OCI-LY7 (cell line): ENCODE measurements around the gene GM2A. TPM values are rescaled to one million over a fixed set of nuclear protein-coding genes. Genes with fewer than 3 reads are reported as not detected.

Experiments
- BruUV-seq: library from RNA; stranded (reverse); fragments of 400-500 nt; replicated peaks from 2 replicates; lab custom pipeline; 2021; lab: Mats Ljungman, UMichigan
- CTCF ChIA-PET: fragments of 300-600 bp; sonication (Branson Sonifier 250); formaldehyde crosslinking; loops from one replicate; lab custom pipeline; 2022; ENCODE audit warnings: antibody characterized with exemption; ENCODE audit not compliant: unreplicated experiment; lab: Charles Lee
- POLR2A ChIA-PET: fragments of 300-600 bp; sonication (Branson Sonifier 250); formaldehyde crosslinking; loops from one replicate; lab custom pipeline; 2022; ENCODE audit warnings: antibody characterized with exemption; lab: Charles Lee
- DNase-seq: peaks from one replicate; pipeline ENCODE4 v3.0.0-alpha.2; 2015; ENCODE audit warnings: low spot score
- H2AFZ ChIP-seq: fragments of 200-600 bp; sonication (generic), shearing (Covaris generic); 2 replicates; pipeline ENCODE4 v1.6.1; 2014; ENCODE audit warnings: mild to moderate bottlenecking, antibody characterized with exemption, low read length, moderate library complexity
- H3K27ac ChIP-seq: fragments of 200-600 bp; sonication (generic); 2 replicates; pipeline ENCODE4 v1.5.1; 2014; ENCODE audit warnings: mixed run types, low read depth, mild to moderate bottlenecking, moderate library complexity, low read length, inconsistent platforms; ENCODE audit not compliant: poor library complexity, severe bottlenecking
- H3K36me3 ChIP-seq: fragments of 200-600 bp; sonication (generic); 2 replicates; pipeline ENCODE4 v1.6.1; 2014; ENCODE audit warnings: mild to moderate bottlenecking, antibody characterized with exemption, low read length, moderate library complexity, mixed read lengths; ENCODE audit not compliant: insufficient read depth
- H3K4me1 ChIP-seq: fragments of 200-600 bp; sonication (generic); 2 replicates; pipeline ENCODE4 v1.5.1; 2014; ENCODE audit warnings: mild to moderate bottlenecking, low read length; ENCODE audit not compliant: insufficient read depth, poor library complexity, severe bottlenecking
- H3K4me2 ChIP-seq: fragments of 200-600 bp; sonication (generic); 2 replicates; pipeline ENCODE4 v1.6.1; 2014; ENCODE audit warnings: mild to moderate bottlenecking, low read length
- H3K4me3 ChIP-seq: fragments of 200-600 bp; sonication (generic); 2 replicates; pipeline ENCODE4 v1.5.1; 2014; ENCODE audit warnings: mild to moderate bottlenecking, low read depth, low read length; ENCODE audit not compliant: poor library complexity, severe bottlenecking
- H3K79me2 ChIP-seq: fragments of 200-600 bp; sonication (generic); 2 replicates; pipeline ENCODE4 v1.6.1; 2016; ENCODE audit warnings: low read depth, mild to moderate bottlenecking, low read length, moderate library complexity, mixed read lengths; ENCODE audit not compliant: insufficient read depth
- H3K9me2 ChIP-seq: fragments of 200-600 bp; sonication (generic); 2 replicates; pipeline ENCODE4 v1.6.1; 2016; ENCODE audit warnings: mild to moderate bottlenecking, low read length, mixed read lengths; ENCODE audit not compliant: insufficient read depth
- H3K9me3 ChIP-seq: fragments of 200-600 bp; sonication (generic); 2 replicates; pipeline ENCODE4 v1.6.1; 2014; ENCODE audit warnings: mild to moderate bottlenecking, mixed run types, low read length, mixed read lengths
- H4K20me1 ChIP-seq: fragments of 200-600 bp; sonication (generic); 2 replicates; pipeline ENCODE4 v1.6.1; 2014; ENCODE audit warnings: mild to moderate bottlenecking, antibody characterized with exemption, low read length, moderate library complexity, mixed read lengths; ENCODE audit not compliant: insufficient read depth
- CTCF ChIP-seq: fragments of 200-600 bp; sonication (generic); conservative IDR thresholded peaks from 2 replicates; pipeline ENCODE4 v1.5.1; 2014; ENCODE audit warnings: mild to moderate bottlenecking, antibody characterized with exemption, low read length, moderate library complexity, mixed read lengths
- EZH2phosphoT487 ChIP-seq: fragments of 200-600 bp; sonication (generic); IDR thresholded peaks from 2 replicates; pipeline ENCODE4 v1.6.1; 2018; ENCODE audit warnings: low read depth, borderline replicate concordance, mild to moderate bottlenecking, mixed run types, antibody characterized with exemption, low read length, moderate library complexity, mixed read lengths
- intact Hi-C: fragments of 100-400 bp; cut with micrococcal nuclease; formaldehyde crosslinking; loops from one replicate; pipeline ENCODE4 v1.10.0; 2022; ENCODE audit not compliant: unreplicated experiment
- total RNA-seq, 2 experiments: library from RNA; depleted of rRNA in 1 of 2; stranded (reverse); fragments of >200 nt in 1 of 2; shearing (Covaris generic) in 1 of 2; gene quantifications; 2 replicates each; pipeline ENCODE4 v1.2.3, GENCODE V29; 2014 to 2022

The GM2A gene
- total RNA-seq, 2 experiments from 2014 or later = 52.4 to 64.5 TPM

- no peak overlapping the region for H3K4me2 ChIP-seq
- H3K36me3 ChIP-seq = peaks cover 96% of the 10 kb centered on the region
- peaks cover 46% of the 10 kb centered on the region for H3K79me2 ChIP-seq
- TF ChIP-seq CTCF (no peak), EZH2phosphoT487 (no peak)
- DNase-seq = no peak
- intact Hi-C loops = no loop called here
- no peak overlapping the region for H2AFZ ChIP-seq
- H3K4me1 ChIP-seq = peaks cover 14% of the 10 kb centered on the region
- H3K9me3 ChIP-seq = no peaks in the 10 kb centered on the region
- BruUV-seq = no TSS peak
- no peak overlapping the region for H3K27ac ChIP-seq
- H3K4me3 ChIP-seq = no peak overlapping the region
- ChIA-PET POLR2A (interaction anchor here (0.7 kb wide), 1 partner anchor 226 kb away, joined by 7 read pairs; no protein-coding TSS in a partner anchor), CTCF (no interaction called here)
- 0 out of 2 replicates have a peak, but pooled peaks cover 4% of the 10 kb centered on the region for H4K20me1 ChIP-seq
- no peaks in the 10 kb centered on the region for H3K9me2 ChIP-seq
Measured at GRCh38 chr5:151262532-151262931, 9.5 kb downstream of the GM2A start.

- Histone ChIP-seq H3K79me2 (peaks cover 30% of the 10 kb centered on the region), H4K20me1 (no peaks in the 10 kb centered on the region), H3K36me3 (peaks cover 98% of the 10 kb centered on the region), H3K4me2 (no peak overlapping the region), H3K27ac (no peak overlapping the region), H3K4me3 (no peak overlapping the region), H2AFZ (no peak overlapping the region), H3K9me2 (no peaks in the 10 kb centered on the region), H3K9me3 (no peaks in the 10 kb centered on the region), H3K4me1 (no peaks in the 10 kb centered on the region)
- TF ChIP-seq CTCF (no peak), EZH2phosphoT487 (no peak)
- POLR2A ChIA-PET = interaction anchor here (1.3 kb wide), 1 partner anchor 11 kb away, joined by 5 read pairs; the partner anchor contains the start of gene GM2A
- no peak for DNase-seq
- no TSS peak for BruUV-seq
- CTCF ChIA-PET = no interaction called here
- intact Hi-C loops = no loop called here
Measured at GRCh38 chr5:151264113-151264512, 11.1 kb downstream of the GM2A start.

GRCh38 chr5:151267491-151268260 is 14.7 kb downstream of the GM2A start:
- H3K4me2 ChIP-seq = no peak overlapping the region
- intact Hi-C loops = no loop called here
- TF ChIP-seq CTCF = no peak
- TF ChIP-seq EZH2phosphoT487 = no peak
- no peaks in the 10 kb centered on the region for H3K9me2 ChIP-seq
- POLR2A ChIA-PET = no interaction called here
- no peaks in the 10 kb centered on the region for H4K20me1 ChIP-seq
- H3K36me3 ChIP-seq = peaks cover 87% of the 10 kb centered on the region
- H2AFZ ChIP-seq = no peak overlapping the region
- no TSS peak for BruUV-seq
- DNase-seq = no peak
- H3K9me3 ChIP-seq = no peaks in the 10 kb centered on the region
- CTCF ChIA-PET = no interaction called here
- H3K4me1 ChIP-seq = no peaks in the 10 kb centered on the region
- no peak overlapping the region for H3K4me3 ChIP-seq
- no peak overlapping the region for H3K27ac ChIP-seq
- peaks cover 8% of the 10 kb centered on the region; the same call in 1 of the 2 replicates for H3K79me2 ChIP-seq
